Measurements from ENCODE around the gene ANKRD55.
"Not testable (repeated sequence)": the region's sequence is repeated elsewhere in the genome, so short reads cannot be mapped to it uniquely, and the experiment has no call there.

GRCh38 chr5:56122360-56122985 is 110.7 kb downstream of the ANKRD55 start:
- not testable (repeated sequence) for TF ChIP-seq EZH2 (IDR thresholded peaks at IDR 0.05); POLR2AphosphoS5 (IDR thresholded peaks at IDR 0.05; ENCODE audit: borderline replicate concordance, low read depth, low read length); FOXP2 (optimal IDR thresholded peaks at IDR 0.05; ENCODE audit: control extremely low read depth, extremely low read length, insufficient read depth)

Measured in SK-N-MC (cell line).